ENCODE data around the gene PCDHA13. TPM values are rescaled to one million over a fixed set of nuclear protein-coding genes. Genes with fewer than 3 reads are reported as not detected.
"Not testable (repeated sequence)": the region's sequence is repeated elsewhere in the genome, so short reads cannot be mapped to it uniquely, and the experiment has no call there.

PCDHA13 gene
- total RNA-seq, 1 experiment from 2014 or later: not detected

DNA sequence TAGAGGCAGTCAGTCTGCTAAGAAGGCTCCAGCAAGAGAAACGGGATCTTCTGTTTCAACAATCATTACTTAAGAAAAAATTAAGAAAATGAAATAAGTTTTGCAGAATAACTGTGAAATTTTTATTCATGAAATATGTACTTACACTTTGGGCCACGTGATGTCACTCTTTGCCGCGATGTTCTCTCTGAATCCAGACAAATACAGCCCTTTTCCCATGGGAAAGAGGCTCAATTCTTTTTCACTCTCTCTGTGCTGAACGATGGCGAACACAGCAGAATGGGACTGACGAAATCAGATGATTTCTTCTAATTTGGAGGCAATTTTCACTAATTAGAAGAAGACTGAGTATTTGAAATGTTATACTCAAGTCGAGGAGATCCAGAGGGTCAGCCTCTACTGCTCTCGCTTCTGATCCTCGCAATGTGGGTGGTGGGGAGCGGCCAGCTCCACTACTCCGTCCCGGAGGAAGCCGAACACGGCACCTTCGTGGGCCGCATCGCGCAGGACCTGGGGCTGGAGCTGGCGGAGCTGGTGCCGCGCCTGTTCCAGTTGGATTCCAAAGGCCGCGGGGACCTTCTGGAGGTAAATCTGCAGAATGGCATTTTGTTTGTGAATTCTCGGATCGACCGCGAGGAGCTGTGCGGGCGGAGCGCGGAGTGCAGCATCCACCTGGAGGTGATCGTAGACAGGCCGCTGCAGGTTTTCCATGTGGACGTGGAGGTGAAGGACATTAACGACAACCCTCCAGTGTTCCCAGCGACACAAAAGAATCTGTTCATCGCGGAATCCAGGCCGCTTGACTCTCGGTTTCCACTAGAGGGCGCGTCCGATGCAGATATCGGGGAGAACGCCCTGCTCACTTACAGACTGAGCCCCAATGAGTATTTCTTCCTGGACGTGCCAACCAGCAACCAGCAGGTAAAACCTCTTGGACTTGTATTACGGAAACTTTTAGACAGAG, 33.5 kb upstream of the PCDHA13 start, which contains the start of gene PCDHA9:
TSS of gene PCDHA9 (plus strand) at position 244 of the 964 bp plus-strand sequence. CDS start at position 358, 114 bp downstream.
- H3K79me2 ChIP-seq (ENCODE audit: low read length); DNase-seq; H3K4me1 ChIP-seq (ENCODE audit: low read length); H3K9me2 ChIP-seq (replicated peaks; ENCODE audit: insufficient read depth, low read length); H3K9ac ChIP-seq (ENCODE audit: low read length); H3K27me3 ChIP-seq (ENCODE audit: low read length); H4K20me1 ChIP-seq (ENCODE audit: insufficient read depth, low read depth, low read length); H3K4me3 ChIP-seq (ENCODE audit: low read length); H2AFZ ChIP-seq (ENCODE audit: low read length); H3K4me2 ChIP-seq (ENCODE audit: low read depth, low read length, poor library complexity, severe bottlenecking); H3K36me3 ChIP-seq (ENCODE audit: insufficient read depth, low read length); H3K9me3 ChIP-seq (ENCODE audit: low read length); H3K27ac ChIP-seq (ENCODE audit: low read length): not testable (repeated sequence)

DNA sequence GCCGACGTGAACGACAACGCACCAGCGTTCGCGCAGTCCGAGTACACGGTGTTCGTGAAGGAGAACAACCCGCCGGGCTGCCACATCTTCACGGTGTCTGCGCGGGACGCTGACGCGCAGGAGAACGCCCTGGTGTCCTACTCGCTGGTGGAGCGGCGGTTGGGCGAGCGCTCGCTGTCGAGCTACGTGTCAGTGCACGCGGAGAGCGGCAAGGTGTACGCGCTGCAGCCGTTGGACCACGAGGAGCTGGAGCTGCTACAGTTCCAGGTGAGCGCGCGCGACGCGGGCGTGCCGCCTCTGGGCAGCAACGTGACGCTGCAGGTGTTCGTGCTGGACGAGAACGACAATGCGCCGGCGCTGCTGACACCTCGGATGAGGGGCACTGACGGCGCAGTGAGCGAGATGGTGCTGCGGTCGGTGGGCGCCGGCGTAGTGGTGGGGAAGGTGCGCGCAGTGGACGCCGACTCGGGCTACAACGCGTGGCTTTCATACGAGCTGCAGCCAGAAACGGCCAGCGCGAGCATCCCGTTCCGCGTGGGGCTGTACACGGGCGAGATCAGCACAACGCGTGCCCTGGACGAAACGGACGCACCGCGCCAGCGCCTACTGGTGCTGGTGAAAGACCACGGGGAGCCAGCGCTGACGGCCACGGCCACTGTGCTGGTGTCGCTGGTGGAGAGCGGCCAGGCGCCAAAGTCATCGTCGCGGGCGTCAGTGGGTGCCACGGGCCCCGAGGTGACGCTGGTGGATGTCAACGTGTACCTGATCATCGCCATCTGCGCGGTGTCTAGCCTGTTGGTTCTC, 31.9 kb upstream of the PCDHA13 start:
- H4K20me1 ChIP-seq (ENCODE audit: insufficient read depth, low read depth, low read length); H3K4me2 ChIP-seq (ENCODE audit: low read depth, low read length, poor library complexity, severe bottlenecking); H3K9me3 ChIP-seq (ENCODE audit: low read length); H3K9me2 ChIP-seq (replicated peaks; ENCODE audit: insufficient read depth, low read length); H3K27me3 ChIP-seq (ENCODE audit: low read length); H3K4me1 ChIP-seq (ENCODE audit: low read length); H3K36me3 ChIP-seq (ENCODE audit: insufficient read depth, low read length); H3K4me3 ChIP-seq (ENCODE audit: low read length); H3K79me2 ChIP-seq (ENCODE audit: low read length); DNase-seq; H2AFZ ChIP-seq (ENCODE audit: low read length); H3K27ac ChIP-seq (ENCODE audit: low read length); H3K9ac ChIP-seq (ENCODE audit: low read length): not testable (repeated sequence)

DNA sequence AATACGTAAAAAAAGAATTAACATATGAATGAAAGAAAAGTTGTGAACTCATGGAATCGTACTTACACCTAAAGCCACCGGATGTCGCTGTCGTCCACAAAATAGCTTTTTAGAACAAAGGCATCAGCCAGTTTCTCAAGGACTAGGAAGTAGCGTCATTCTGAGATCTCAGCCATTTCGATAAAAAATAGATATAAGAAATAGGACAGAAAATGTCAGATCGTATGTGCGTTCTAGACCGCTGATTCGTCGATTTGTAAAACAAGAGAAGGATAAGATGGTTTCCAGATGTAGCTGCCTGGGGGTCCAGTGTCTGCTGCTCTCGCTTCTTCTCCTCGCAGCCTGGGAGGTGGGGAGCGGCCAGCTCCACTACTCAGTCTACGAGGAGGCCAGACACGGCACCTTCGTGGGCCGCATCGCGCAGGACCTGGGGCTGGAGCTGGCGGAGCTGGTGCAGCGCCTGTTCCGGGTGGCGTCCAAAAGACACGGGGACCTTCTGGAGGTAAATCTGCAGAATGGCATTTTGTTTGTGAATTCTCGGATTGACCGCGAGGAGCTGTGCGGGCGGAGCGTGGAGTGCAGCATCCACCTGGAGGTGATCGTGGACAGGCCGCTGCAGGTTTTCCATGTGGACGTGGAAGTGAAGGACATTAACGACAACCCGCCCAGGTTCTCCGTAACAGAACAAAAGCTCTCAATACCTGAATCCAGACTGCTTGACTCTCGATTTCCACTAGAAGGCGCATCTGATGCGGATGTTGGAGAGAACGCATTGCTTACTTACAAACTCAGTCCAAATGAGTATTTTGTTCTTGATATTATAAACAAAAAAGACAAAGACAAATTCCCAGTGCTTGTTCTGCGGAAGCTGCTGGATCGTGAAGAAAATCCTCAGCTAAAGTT, 25.9 kb upstream of the PCDHA13 start, which contains the start of gene PCDHA10:
TSS of gene PCDHA10 (plus strand) at position 126 of the 903 bp plus-strand sequence. CDS start at position 278, 152 bp downstream.
- H3K79me2 ChIP-seq (ENCODE audit: low read length): no peaks in the 10 kb centered on the region
- H3K27me3 ChIP-seq (ENCODE audit: low read length): no peaks in the 10 kb centered on the region
- H3K4me2 ChIP-seq (ENCODE audit: low read depth, low read length, poor library complexity, severe bottlenecking): no peak within 1 kb of the TSS
- H4K20me1 ChIP-seq (ENCODE audit: insufficient read depth, low read depth, low read length): no peaks in the 10 kb centered on the region
- no peak within 1 kb of the TSS for H3K27ac ChIP-seq (ENCODE audit: low read length)
- H3K4me1 ChIP-seq (ENCODE audit: low read length): no peaks in the 10 kb centered on the region
- no peak within 1 kb of the TSS for H3K4me3 ChIP-seq (ENCODE audit: low read length)
- no peaks in the 10 kb centered on the region for H3K9me2 ChIP-seq (replicated peaks; ENCODE audit: insufficient read depth, low read length)
- no peaks in the 10 kb centered on the region for H3K9me3 ChIP-seq (ENCODE audit: low read length)
- no peak within 1 kb of the TSS for H3K9ac ChIP-seq (ENCODE audit: low read length)
- H3K36me3 ChIP-seq (ENCODE audit: insufficient read depth, low read length): no peaks in the 10 kb centered on the region
- no peak within 1 kb of the TSS for H2AFZ ChIP-seq (ENCODE audit: low read length)
- DNase-seq: peak; percentile 81

DNA sequence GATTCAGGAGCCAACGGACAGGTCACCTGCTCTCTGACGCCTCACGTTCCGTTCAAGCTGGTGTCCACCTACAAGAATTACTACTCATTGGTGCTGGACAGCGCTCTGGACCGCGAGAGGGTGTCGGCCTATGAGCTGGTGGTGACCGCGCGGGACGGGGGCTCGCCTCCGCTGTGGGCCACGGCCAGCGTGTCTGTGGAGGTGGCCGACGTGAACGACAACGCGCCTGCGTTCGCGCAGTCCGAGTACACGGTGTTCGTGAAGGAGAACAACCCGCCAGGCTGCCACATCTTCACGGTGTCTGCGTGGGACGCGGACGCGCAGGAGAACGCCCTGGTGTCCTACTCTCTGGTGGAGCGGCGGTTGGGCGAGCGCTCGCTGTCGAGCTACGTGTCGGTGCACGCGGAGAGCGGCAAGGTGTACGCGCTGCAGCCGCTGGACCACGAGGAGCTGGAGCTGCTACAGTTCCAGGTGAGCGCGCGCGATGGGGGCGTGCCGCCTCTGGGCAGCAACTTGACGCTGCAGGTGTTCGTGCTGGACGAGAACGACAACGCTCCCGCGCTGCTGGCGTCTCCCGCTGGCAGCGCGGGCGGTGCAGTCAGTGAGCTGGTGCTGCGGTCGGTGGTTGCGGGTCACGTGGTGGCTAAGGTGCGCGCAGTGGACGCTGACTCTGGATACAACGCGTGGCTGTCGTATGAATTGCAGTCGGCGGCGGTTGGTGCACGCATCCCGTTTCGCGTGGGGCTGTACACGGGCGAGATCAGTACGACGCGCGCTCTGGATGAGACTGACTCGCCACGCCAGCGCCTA, 24.5 kb upstream of the PCDHA13 start:
- Histone ChIP-seq H3K27me3 (ENCODE audit: low read length) (no peaks in the 10 kb centered on the region), H2AFZ (ENCODE audit: low read length) (no peak overlapping the region)
- DNase-seq: no peak

DNA sequence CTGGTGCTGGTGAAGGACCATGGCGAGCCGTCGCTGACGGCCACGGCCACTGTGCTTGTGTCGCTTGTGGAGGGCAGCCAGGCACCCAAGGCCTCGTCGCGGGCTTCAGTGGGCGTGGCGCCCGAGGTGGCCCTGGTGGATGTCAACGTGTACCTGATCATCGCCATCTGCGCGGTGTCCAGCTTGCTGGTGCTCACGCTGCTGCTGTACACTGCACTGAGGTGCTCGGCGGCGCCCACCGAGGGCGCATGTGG, 24.0 kb upstream of the PCDHA13 start:
- Histone ChIP-seq H3K4me2 (ENCODE audit: low read depth, low read length, poor library complexity, severe bottlenecking) (no peak overlapping the region), H3K9me3 (ENCODE audit: low read length) (no peaks in the 10 kb centered on the region), H3K36me3 (ENCODE audit: insufficient read depth, low read length) (no peaks in the 10 kb centered on the region), H3K27me3 (ENCODE audit: low read length) (no peaks in the 10 kb centered on the region), H3K79me2 (ENCODE audit: low read length) (no peaks in the 10 kb centered on the region), H3K9me2 (replicated peaks; ENCODE audit: insufficient read depth, low read length) (no peaks in the 10 kb centered on the region), H4K20me1 (ENCODE audit: insufficient read depth, low read depth, low read length) (no peaks in the 10 kb centered on the region), H3K27ac (ENCODE audit: low read length) (no peak overlapping the region), H3K4me3 (ENCODE audit: low read length) (no peak overlapping the region), H2AFZ (ENCODE audit: low read length) (no peak overlapping the region), H3K4me1 (ENCODE audit: low read length) (no peaks in the 10 kb centered on the region), H3K9ac (ENCODE audit: low read length) (no peak overlapping the region)
- no peak for DNase-seq

More for the DNA sequence above, 24.5 kb upstream of the PCDHA13 start:
- Histone ChIP-seq H3K79me2 (ENCODE audit: low read length) (no peaks in the 10 kb centered on the region), H3K4me1 (ENCODE audit: low read length) (no peaks in the 10 kb centered on the region), H3K36me3 (ENCODE audit: insufficient read depth, low read length) (no peaks in the 10 kb centered on the region), H3K4me3 (ENCODE audit: low read length) (no peak overlapping the region), H3K9me2 (replicated peaks; ENCODE audit: insufficient read depth, low read length) (no peaks in the 10 kb centered on the region), H3K9me3 (ENCODE audit: low read length) (no peaks in the 10 kb centered on the region), H3K27ac (ENCODE audit: low read length) (no peak overlapping the region), H3K9ac (ENCODE audit: low read length) (no peak overlapping the region), H4K20me1 (ENCODE audit: insufficient read depth, low read depth, low read length) (no peaks in the 10 kb centered on the region), H3K4me2 (ENCODE audit: low read depth, low read length, poor library complexity, severe bottlenecking) (no peak overlapping the region)

DNA sequence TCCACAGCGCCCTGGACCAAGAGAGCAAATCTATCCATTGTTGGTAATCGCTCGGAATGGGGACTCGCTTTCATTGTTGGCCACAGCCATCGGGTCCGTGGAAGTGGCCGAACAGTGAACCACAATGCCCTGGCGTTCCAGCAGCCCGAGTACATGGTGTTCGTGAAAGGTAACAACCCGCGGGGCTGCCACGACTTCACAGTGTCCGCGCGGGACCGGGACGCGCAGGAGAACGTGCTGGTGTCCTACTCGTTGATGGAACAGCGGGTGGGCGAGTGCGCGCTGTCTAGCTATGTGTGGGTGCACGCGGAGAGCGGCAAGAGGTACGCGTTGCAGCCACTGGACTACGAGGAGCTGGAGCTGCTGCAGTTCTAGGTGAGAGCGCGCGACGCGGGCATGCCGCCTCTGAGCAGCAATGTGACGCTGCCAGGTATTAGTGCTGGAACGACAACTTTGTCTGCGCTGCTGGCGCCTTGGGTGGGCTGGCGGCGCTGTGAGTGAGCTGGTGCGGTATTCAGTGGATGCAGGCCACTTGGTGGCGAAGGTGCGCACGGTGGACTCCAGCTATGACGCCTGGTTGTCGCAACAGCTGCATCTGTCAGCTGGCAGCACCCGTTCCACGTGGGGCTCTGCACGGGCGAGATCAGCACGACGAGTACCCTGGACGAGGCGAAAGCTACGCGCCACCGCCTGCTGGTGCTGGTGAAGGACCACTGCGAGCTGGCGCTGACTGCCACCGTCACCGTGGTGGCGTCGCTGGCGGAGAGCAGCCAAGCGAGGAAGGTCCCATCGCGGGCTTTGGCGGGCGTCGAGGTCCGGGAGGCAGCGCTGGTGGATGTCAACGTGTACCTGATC, 19.3 kb upstream of the PCDHA13 start:
- no peaks in the 10 kb centered on the region for H3K9me3 ChIP-seq (ENCODE audit: low read length)
- H3K4me1 ChIP-seq (ENCODE audit: low read length): no peaks in the 10 kb centered on the region
- no peaks in the 10 kb centered on the region for H3K36me3 ChIP-seq (ENCODE audit: insufficient read depth, low read length)
- no peak overlapping the region for H3K27ac ChIP-seq (ENCODE audit: low read length)
- H3K4me2 ChIP-seq (ENCODE audit: low read depth, low read length, poor library complexity, severe bottlenecking): no peak overlapping the region
- no peak overlapping the region for H2AFZ ChIP-seq (ENCODE audit: low read length)
- no peaks in the 10 kb centered on the region for H4K20me1 ChIP-seq (ENCODE audit: insufficient read depth, low read depth, low read length)
- no peaks in the 10 kb centered on the region for H3K9me2 ChIP-seq (replicated peaks; ENCODE audit: insufficient read depth, low read length)
- H3K4me3 ChIP-seq (ENCODE audit: low read length): no peak overlapping the region
- no peaks in the 10 kb centered on the region for H3K27me3 ChIP-seq (ENCODE audit: low read length)
- H3K79me2 ChIP-seq (ENCODE audit: low read length): no peaks in the 10 kb centered on the region
- DNase-seq: no peak
- no peak overlapping the region for H3K9ac ChIP-seq (ENCODE audit: low read length)

Measured in Karpas-422 (cell line).